H4 (cell line): Measurements from ENCODE around the gene NDUFA11. TPM values are rescaled to one million over a fixed set of nuclear protein-coding genes. Genes with fewer than 3 reads are reported as not detected.

Experiments
- DNase-seq: peaks from one replicate; pipeline ENCODE4 v3.0.0-alpha.2; 2015; ENCODE audit warnings: low spot score
- total RNA-seq: library from RNA; depleted of rRNA; stranded (reverse); fragments of >200 nt; shearing (Covaris generic); gene quantifications from 2 replicates; pipeline ENCODE4 v1.2.3, GENCODE V29; 2014

The NDUFA11 gene
- total RNA-seq, 1 experiment from 2014 or later: 281 TPM

GRCh38 chr19:5908773-5909442 is 5.3 kb upstream of the NDUFA11 start:
- DNase-seq: no peak

- no peak for DNase-seq
Measured at GRCh38 chr19:5907241-5907640, 3.7 kb upstream of the NDUFA11 start.

- no peak for DNase-seq
Measured at GRCh38 chr19:5905114-5905778, 1.7 kb upstream of the NDUFA11 start.

- DNase-seq: peak; percentile 100
Measured at GRCh38 chr19:5904352-5905113, 943 bp upstream of the NDUFA11 start, which contains the start of gene VMAC. TSS of gene VMAC (plus strand) at chr19:5904872. CDS start at chr19:5904891, 19 bp downstream.

- DNase-seq: no peak
Measured at GRCh38 chr19:5903056-5903623, 450 bp downstream of the NDUFA11 start.

GRCh38 chr19:5900976-5901375 is 2.6 kb downstream of the NDUFA11 start:
- DNase-seq: no peak

GRCh38 chr19:5899728-5900526 is 3.7 kb downstream of the NDUFA11 start:
- DNase-seq: no peak

- no peak for DNase-seq
Measured at GRCh38 chr19:5897189-5897969, 6.2 kb downstream of the NDUFA11 start.

GRCh38 chr19:5896365-5897076 is 7.1 kb downstream of the NDUFA11 start:
- DNase-seq: no peak

GRCh38 chr19:5895890-5896289 is 7.7 kb downstream of the NDUFA11 start:
- no peak for DNase-seq

- DNase-seq: no peak
Measured at GRCh38 chr19:5895409-5895808, 8.2 kb downstream of the NDUFA11 start.

GRCh38 chr19:5894704-5895349 is 8.8 kb downstream of the NDUFA11 start:
- no peak for DNase-seq

- DNase-seq: no peak
Measured at GRCh38 chr19:5893907-5894703, 9.5 kb downstream of the NDUFA11 start.

- no peak for DNase-seq
Measured at GRCh38 chr19:5893296-5893903, 10.2 kb downstream of the NDUFA11 start.

GRCh38 chr19:5892772-5893275 is 10.8 kb downstream of the NDUFA11 start:
- DNase-seq: no peak

- DNase-seq: no peak
Measured at GRCh38 chr19:5891938-5892771, 11.4 kb downstream of the NDUFA11 start.

- no peak for DNase-seq
Measured at GRCh38 chr19:5891572-5891937, 12.0 kb downstream of the NDUFA11 start.
